HEK293 (cell line): ENCODE measurements around the gene C1orf185.
"Not testable (repeated sequence)": the region's sequence is repeated elsewhere in the genome, so short reads cannot be mapped to it uniquely, and the experiment has no call there.

Experiments
- CTCF ChIA-PET: fragments of 350-600 bp; formaldehyde crosslinking; extraction: SDS; loops from one replicate; lab custom pipeline; 2021; ENCODE audit warnings: antibody characterized with exemption; lab: Yijun Ruan, JAX
- POLR2A ChIA-PET: fragments of 300-600 bp; formaldehyde crosslinking; extraction: SDS; loops from one replicate; lab custom pipeline; 2020; ENCODE audit warnings: antibody characterized with exemption, inconsistent platforms; lab: Yijun Ruan, JAX
- H3K27ac ChIP-seq: fragments of 200-500 bp; sonication (Bioruptor generic); 2 replicates; pipeline ENCODE4 v1.5.1; 2014; ENCODE audit warnings: low read depth, low read length, control low read depth, inconsistent platforms; ENCODE audit errors: extremely low read depth
- H3K36me3 ChIP-seq, 2 experiments: fragments of 200-500 bp in 1 of 2; sonication (Bioruptor generic) in 1 of 2; 1 replicate in 1 of 2; 2 replicates in 1 of 2; pipeline ENCODE4 v1.5.1; 2014 to 2017; ENCODE audit warnings: inconsistent platforms in 2 of 2, low read length in 2 of 2; ENCODE audit not compliant: control insufficient read depth in 2 of 2, insufficient read depth in 1 of 2
- H3K4me1 ChIP-seq: fragments of 200-500 bp; sonication (Bioruptor generic); 2 replicates; pipeline ENCODE4 v1.5.1; 2014; ENCODE audit warnings: mild to moderate bottlenecking, low read length, inconsistent platforms; ENCODE audit not compliant: control insufficient read depth, insufficient read depth
- H3K4me3 ChIP-seq: 2 replicates; pipeline ENCODE4 v1.5.1; 2011; ENCODE audit warnings: low read depth, mild to moderate bottlenecking, control low read depth, low read length, moderate library complexity
- H3K9me3 ChIP-seq: fragments of 200-500 bp; sonication (Bioruptor generic); 2 replicates; pipeline ENCODE4 v1.5.1; 2014; ENCODE audit warnings: low read depth, low read length, inconsistent platforms; ENCODE audit not compliant: control insufficient read depth, insufficient read depth
- GLI4 ChIP-seq: fragments of 450-650 bp; formaldehyde crosslinking; IDR thresholded peaks from 2 replicates; pipeline ENCODE4 v1.5.1; 2016; ENCODE audit warnings: missing biosample characterization, missing genetic modification characterization
- RBAK ChIP-seq: fragments of 450-650 bp; formaldehyde crosslinking; IDR thresholded peaks from 2 replicates; pipeline ENCODE4 v1.5.1; 2016; ENCODE audit warnings: missing biosample characterization, missing genetic modification characterization
- ZBTB8A ChIP-seq: fragments of 450-650 bp; formaldehyde crosslinking; IDR thresholded peaks from 2 replicates; pipeline ENCODE4 v1.5.1; 2016; ENCODE audit warnings: missing biosample characterization, missing genetic modification characterization
- ZNF10 ChIP-seq: fragments of 450-650 bp; formaldehyde crosslinking; IDR thresholded peaks from 2 replicates; pipeline ENCODE4 v1.5.1; 2017; ENCODE audit warnings: missing biosample characterization, missing genetic modification characterization
- ZNF132 ChIP-seq: fragments of 450-650 bp; formaldehyde crosslinking; IDR thresholded peaks from 2 replicates; pipeline ENCODE4 v1.5.1; 2017; ENCODE audit warnings: missing biosample characterization, missing genetic modification characterization, borderline replicate concordance
- ZNF19 ChIP-seq: fragments of 450-650 bp; formaldehyde crosslinking; IDR thresholded peaks from 2 replicates; pipeline ENCODE4; 2016; ENCODE audit warnings: missing biosample characterization, missing genetic modification characterization, low read depth
- ZNF214 ChIP-seq: fragments of 450-650 bp; formaldehyde crosslinking; IDR thresholded peaks from 2 replicates; pipeline ENCODE4 v1.5.1; 2017; ENCODE audit warnings: missing biosample characterization, mild to moderate bottlenecking, missing genetic modification characterization, borderline replicate concordance
- ZNF350 ChIP-seq: fragments of 450-650 bp; formaldehyde crosslinking; IDR thresholded peaks from 2 replicates; pipeline ENCODE4 v1.5.0; 2017; ENCODE audit warnings: missing biosample characterization, mild to moderate bottlenecking, missing genetic modification characterization
- ZNF416 ChIP-seq: fragments of 450-650 bp; formaldehyde crosslinking; IDR thresholded peaks from 2 replicates; pipeline ENCODE4 v1.5.1; 2016; ENCODE audit warnings: missing biosample characterization, missing genetic modification characterization
- ZNF549 ChIP-seq: fragments of 450-650 bp; IDR thresholded peaks from 2 replicates; pipeline ENCODE4 v1.5.1; 2018; ENCODE audit warnings: missing biosample characterization, missing genetic modification characterization, mild to moderate bottlenecking, inconsistent platforms, moderate library complexity
- ZNF621 ChIP-seq: fragments of 450-650 bp; formaldehyde crosslinking; IDR thresholded peaks from 2 replicates; pipeline ENCODE4 v1.5.1; 2017; ENCODE audit warnings: missing biosample characterization, missing genetic modification characterization
- ZNF626 ChIP-seq: fragments of 450-650 bp; sonication (Bioruptor Pico); formaldehyde crosslinking; IDR thresholded peaks from 2 replicates; pipeline ENCODE4 v1.5.1; 2018; ENCODE audit warnings: missing biosample characterization, missing genetic modification characterization, inconsistent platforms
- ZNF747 ChIP-seq: fragments of 450-650 bp; formaldehyde crosslinking; IDR thresholded peaks from 2 replicates; pipeline ENCODE4 v1.5.1; 2016; ENCODE audit warnings: missing biosample characterization, missing genetic modification characterization
- TF ChIP-seq, protein P1 (sequence below): fragments of 450-650 bp; formaldehyde crosslinking; IDR thresholded peaks from 2 replicates; pipeline ENCODE4 v1.5.1; 2016; ENCODE audit warnings: missing biosample characterization, missing genetic modification characterization, low read depth
- TF ChIP-seq, protein P2 (sequence below): fragments of 450-650 bp; formaldehyde crosslinking; IDR thresholded peaks from 2 replicates; pipeline ENCODE4 v1.5.1; 2016; ENCODE audit warnings: missing biosample characterization, missing genetic modification characterization
- TF ChIP-seq, protein P3 (sequence below): fragments of 450-650 bp; formaldehyde crosslinking; conservative IDR thresholded peaks from 2 replicates; pipeline ENCODE4 v1.5.1; 2016; ENCODE audit warnings: low read depth, missing biosample characterization, missing genetic modification characterization
- TF ChIP-seq, protein P4 (sequence below): fragments of 450-650 bp; formaldehyde crosslinking; IDR thresholded peaks from 2 replicates; pipeline ENCODE4 v1.5.1; 2016; ENCODE audit warnings: missing biosample characterization, missing genetic modification characterization
- TF ChIP-seq, protein P5 (sequence below): fragments of 450-650 bp; formaldehyde crosslinking; IDR thresholded peaks from 2 replicates; pipeline ENCODE4 v1.5.1; 2017; ENCODE audit warnings: missing biosample characterization, missing genetic modification characterization

Gene C1orf185

DNA sequence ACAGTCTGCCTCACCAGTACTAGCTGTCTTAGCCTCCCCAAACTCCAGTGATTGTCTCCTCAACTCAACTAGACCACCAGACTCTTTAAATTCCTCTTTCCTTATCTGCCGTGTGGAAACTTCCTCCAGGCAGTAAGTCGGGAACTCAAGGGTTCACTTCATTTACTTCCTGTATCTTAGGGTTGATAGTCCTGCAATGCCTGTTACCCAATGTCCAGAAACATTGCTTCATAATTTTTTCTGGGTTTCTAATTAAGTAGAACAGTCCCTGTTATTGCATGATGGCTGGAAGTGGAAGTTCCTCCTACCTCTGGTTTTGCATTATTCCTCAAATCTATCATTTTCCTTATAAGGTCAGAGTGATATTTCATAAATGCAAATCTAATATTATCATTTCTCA lies 73.2 kb downstream of the C1orf185 start:
- Histone ChIP-seq H3K27ac (no peak overlapping the region), H3K36me3 (no peaks in the 10 kb centered on the region), H3K4me3 (no peak overlapping the region), H3K9me3 (no peaks in the 10 kb centered on the region), H3K4me1 (no peaks in the 10 kb centered on the region)
- CTCF ChIA-PET: interaction anchor here (1.7 to 2.4 kb wide), 2 partner anchors 14 to 17 kb away, joined by 12 to 16 read pairs; no protein-coding TSS in a partner anchor
- TF ChIP-seq, protein P1, sequence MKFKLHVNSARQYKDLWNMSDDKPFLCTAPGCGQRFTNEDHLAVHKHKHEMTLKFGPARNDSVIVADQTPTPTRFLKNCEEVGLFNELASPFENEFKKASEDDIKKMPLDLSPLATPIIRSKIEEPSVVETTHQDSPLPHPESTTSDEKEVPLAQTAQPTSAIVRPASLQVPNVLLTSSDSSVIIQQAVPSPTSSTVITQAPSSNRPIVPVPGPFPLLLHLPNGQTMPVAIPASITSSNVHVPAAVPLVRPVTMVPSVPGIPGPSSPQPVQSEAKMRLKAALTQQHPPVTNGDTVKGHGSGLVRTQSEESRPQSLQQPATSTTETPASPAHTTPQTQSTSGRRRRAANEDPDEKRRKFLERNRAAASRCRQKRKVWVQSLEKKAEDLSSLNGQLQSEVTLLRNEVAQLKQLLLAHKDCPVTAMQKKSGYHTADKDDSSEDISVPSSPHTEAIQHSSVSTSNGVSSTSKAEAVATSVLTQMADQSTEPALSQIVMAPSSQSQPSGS: no peak
- TF ChIP-seq ZNF19 (tag by site-specific recombination): no peak
- no peak for TF ChIP-seq ZBTB8A (tag by site-specific recombination)
- no peak for TF ChIP-seq ZNF549
- TF ChIP-seq, protein P2, sequence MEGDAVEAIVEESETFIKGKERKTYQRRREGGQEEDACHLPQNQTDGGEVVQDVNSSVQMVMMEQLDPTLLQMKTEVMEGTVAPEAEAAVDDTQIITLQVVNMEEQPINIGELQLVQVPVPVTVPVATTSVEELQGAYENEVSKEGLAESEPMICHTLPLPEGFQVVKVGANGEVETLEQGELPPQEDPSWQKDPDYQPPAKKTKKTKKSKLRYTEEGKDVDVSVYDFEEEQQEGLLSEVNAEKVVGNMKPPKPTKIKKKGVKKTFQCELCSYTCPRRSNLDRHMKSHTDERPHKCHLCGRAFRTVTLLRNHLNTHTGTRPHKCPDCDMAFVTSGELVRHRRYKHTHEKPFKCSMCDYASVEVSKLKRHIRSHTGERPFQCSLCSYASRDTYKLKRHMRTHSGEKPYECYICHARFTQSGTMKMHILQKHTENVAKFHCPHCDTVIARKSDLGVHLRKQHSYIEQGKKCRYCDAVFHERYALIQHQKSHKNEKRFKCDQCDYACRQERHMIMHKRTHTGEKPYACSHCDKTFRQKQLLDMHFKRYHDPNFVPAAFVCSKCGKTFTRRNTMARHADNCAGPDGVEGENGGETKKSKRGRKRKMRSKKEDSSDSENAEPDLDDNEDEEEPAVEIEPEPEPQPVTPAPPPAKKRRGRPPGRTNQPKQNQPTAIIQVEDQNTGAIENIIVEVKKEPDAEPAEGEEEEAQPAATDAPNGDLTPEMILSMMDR (tag by site-specific recombination): no peak
- no peak for TF ChIP-seq ZNF621 (tag by site-specific recombination)
- no peak for TF ChIP-seq RBAK (tag by site-specific recombination)
- no peak for TF ChIP-seq ZNF416
- TF ChIP-seq ZNF626: no peak
- TF ChIP-seq ZNF350 (tag by site-specific recombination): no peak
- TF ChIP-seq, protein P3, sequence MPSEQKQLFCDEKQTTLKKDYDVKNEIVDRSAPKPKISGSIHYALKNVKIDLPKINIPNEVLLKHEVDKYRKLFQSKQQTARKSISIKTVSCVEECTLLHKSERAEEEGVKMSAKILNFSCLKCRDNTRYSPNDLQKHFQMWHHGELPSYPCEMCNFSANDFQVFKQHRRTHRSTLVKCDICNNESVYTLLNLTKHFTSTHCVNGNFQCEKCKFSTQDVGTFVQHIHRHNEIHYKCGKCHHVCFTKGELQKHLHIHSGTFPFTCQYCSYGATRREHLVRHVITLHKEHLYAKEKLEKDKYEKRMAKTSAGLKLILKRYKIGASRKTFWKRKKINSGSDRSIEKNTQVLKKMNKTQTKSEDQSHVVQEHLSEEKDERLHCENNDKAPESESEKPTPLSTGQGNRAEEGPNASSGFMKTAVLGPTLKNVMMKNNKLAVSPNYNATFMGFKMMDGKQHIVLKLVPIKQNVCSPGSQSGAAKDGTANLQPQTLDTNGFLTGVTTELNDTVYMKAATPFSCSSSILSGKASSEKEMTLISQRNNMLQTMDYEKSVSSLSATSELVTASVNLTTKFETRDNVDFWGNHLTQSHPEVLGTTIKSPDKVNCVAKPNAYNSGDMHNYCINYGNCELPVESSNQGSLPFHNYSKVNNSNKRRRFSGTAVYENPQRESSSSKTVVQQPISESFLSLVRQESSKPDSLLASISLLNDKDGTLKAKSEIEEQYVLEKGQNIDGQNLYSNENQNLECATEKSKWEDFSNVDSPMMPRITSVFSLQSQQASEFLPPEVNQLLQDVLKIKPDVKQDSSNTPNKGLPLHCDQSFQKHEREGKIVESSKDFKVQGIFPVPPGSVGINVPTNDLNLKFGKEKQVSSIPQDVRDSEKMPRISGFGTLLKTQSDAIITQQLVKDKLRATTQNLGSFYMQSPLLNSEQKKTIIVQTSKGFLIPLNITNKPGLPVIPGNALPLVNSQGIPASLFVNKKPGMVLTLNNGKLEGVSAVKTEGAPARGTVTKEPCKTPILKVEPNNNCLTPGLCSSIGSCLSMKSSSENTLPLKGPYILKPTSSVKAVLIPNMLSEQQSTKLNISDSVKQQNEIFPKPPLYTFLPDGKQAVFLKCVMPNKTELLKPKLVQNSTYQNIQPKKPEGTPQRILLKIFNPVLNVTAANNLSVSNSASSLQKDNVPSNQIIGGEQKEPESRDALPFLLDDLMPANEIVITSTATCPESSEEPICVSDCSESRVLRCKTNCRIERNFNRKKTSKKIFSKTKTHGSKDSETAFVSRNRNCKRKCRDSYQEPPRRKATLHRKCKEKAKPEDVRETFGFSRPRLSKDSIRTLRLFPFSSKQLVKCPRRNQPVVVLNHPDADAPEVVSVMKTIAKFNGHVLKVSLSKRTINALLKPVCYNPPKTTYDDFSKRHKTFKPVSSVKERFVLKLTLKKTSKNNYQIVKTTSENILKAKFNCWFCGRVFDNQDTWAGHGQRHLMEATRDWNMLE (tag by site-specific recombination): no peak
- no peak for TF ChIP-seq ZNF747
- TF ChIP-seq, protein P4, sequence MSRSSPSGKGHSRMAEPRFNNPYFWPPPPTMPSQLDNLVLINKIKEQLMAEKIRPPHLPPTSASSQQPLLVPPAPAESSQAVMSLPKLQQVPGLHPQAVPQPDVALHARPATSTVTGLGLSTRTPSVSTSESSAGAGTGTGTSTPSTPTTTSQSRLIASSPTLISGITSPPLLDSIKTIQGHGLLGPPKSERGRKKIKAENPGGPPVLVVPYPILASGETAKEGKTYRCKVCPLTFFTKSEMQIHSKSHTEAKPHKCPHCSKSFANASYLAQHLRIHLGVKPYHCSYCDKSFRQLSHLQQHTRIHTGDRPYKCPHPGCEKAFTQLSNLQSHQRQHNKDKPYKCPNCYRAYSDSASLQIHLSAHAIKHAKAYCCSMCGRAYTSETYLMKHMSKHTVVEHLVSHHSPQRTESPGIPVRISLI (tag by site-specific recombination): no peak
- no peak for TF ChIP-seq GLI4 (tag by site-specific recombination)
- TF ChIP-seq ZNF10 (tag by site-specific recombination): no peak
- TF ChIP-seq ZNF214 (tag by site-specific recombination): no peak
- TF ChIP-seq ZNF132 (tag by site-specific recombination): no peak
- TF ChIP-seq, protein P5, sequence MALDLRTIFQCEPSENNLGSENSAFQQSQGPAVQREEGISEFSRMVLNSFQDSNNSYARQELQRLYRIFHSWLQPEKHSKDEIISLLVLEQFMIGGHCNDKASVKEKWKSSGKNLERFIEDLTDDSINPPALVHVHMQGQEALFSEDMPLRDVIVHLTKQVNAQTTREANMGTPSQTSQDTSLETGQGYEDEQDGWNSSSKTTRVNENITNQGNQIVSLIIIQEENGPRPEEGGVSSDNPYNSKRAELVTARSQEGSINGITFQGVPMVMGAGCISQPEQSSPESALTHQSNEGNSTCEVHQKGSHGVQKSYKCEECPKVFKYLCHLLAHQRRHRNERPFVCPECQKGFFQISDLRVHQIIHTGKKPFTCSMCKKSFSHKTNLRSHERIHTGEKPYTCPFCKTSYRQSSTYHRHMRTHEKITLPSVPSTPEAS: no peak
- POLR2A ChIA-PET: no interaction called here

DNA sequence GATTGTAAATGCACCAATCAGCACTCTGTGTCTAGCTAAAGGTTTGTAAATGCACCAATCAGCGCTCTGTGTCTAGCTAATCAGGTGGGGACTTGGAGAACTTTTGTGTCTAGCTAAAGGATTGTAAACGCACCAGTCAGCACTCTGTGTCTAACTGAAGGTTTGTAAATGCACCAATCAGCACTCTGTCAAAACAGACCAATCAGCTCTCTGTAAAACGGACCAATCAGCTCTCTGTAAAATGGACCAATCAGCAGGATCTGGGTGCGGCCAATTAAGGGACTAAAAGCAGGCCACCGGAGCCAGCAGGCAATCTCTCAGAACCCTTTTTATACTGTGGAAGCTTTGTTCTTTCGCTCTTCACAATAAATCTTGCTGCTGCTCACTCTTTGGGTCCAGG lies 76.0 kb downstream of the C1orf185 start:
- CTCF ChIA-PET: interaction anchor here (1.0 to 4.1 kb wide), 2 partner anchors 11 to 13 kb away, joined by 5 to 17 read pairs; no protein-coding TSS in a partner anchor
- H3K4me1 ChIP-seq, H3K36me3 ChIP-seq, H3K9me3 ChIP-seq, H3K27ac ChIP-seq, H3K4me3 ChIP-seq, POLR2A ChIA-PET: not testable (repeated sequence)
